Activated naive CD8-positive, alpha-beta T cell treated with anti-CD3 and anti-CD28 coated beads, Interleukin-2, amount 10 ng/mL, durations not matched to agents 7 days and 5 days (primary cell): Measurements from ENCODE around the gene AKR1B15. TPM values are rescaled to one million over a fixed set of nuclear protein-coding genes. Genes with fewer than 3 reads are reported as not detected.

Source experiments
- ATAC-seq: fragments of 150-1000 bp; cut with Tn5 transposase; one replicate; pipeline ENCODE4 v1.10.0; 2021; ENCODE audit warnings: low read depth, moderate library complexity
- POLR2A ChIA-PET: fragments of 350-600 bp; sonication (Branson Sonifier 250); formaldehyde crosslinking; loops from one replicate; lab custom pipeline; 2021; ENCODE audit warnings: antibody characterized with exemption; lab: Charles Lee
- DNase-seq: peaks from one replicate; pipeline ENCODE4 v3.0.0; 2021
- H3K27ac Mint-ChIP-seq: one replicate; pipeline ENCODE4 v1.8.0; 2022; ENCODE audit warnings: mild to moderate bottlenecking, mixed read lengths
- H3K27me3 Mint-ChIP-seq: one replicate; pipeline ENCODE4 v1.8.0; 2022; ENCODE audit warnings: mild to moderate bottlenecking, moderate library complexity, mixed read lengths
- H3K36me3 Mint-ChIP-seq: one replicate; pipeline ENCODE4 v1.8.0; 2021; ENCODE audit warnings: mild to moderate bottlenecking, mixed read lengths
- H3K4me1 Mint-ChIP-seq: one replicate; pipeline ENCODE4 v1.8.0; 2021; ENCODE audit warnings: mixed read lengths
- H3K4me3 Mint-ChIP-seq: one replicate; pipeline ENCODE4 v1.8.0; 2022; ENCODE audit warnings: mild to moderate bottlenecking, moderate library complexity, mixed read lengths
- H3K9me3 Mint-ChIP-seq: one replicate; pipeline ENCODE4 v1.8.0; 2021; ENCODE audit warnings: mixed read lengths
- total RNA-seq, 2 experiments: library from RNA; stranded (reverse); gene quantifications; one replicate each; pipeline ENCODE4 v1.2.3, GENCODE V29; 2021

Gene AKR1B15
- total RNA-seq, 2 experiments from 2014 or later: not detected

GRCh38 chr7:134622303-134622995 lies 73.5 kb downstream of the AKR1B15 start:
- Mint-ChIP-seq H3K27ac (no peak overlapping the region), H3K9me3 (no peaks in the 10 kb centered on the region), H3K4me3 (no peak overlapping the region), H3K27me3 (peaks cover 48% of the 10 kb centered on the region), H3K36me3 (no peaks in the 10 kb centered on the region), H3K4me1 (no peaks in the 10 kb centered on the region)
- POLR2A ChIA-PET: no interaction called here
- no peak for ATAC-seq
- no peak for DNase-seq

- Mint-ChIP-seq H3K27ac (no peak overlapping the region), H3K36me3 (no peaks in the 10 kb centered on the region), H3K4me1 (no peaks in the 10 kb centered on the region), H3K4me3 (no peak overlapping the region), H3K9me3 (no peaks in the 10 kb centered on the region), H3K27me3 (peaks cover 54% of the 10 kb centered on the region)
- POLR2A ChIA-PET: no interaction called here
- DNase-seq: no peak
- no peak for ATAC-seq
Measured at GRCh38 chr7:134623193-134623592, 74.3 kb downstream of the AKR1B15 start.

- Mint-ChIP-seq H3K27me3 (peaks cover 47% of the 10 kb centered on the region), H3K4me3 (no peak overlapping the region)
- POLR2A ChIA-PET: no interaction called here
Measured at GRCh38 chr7:134625550-134625949, 76.6 kb downstream of the AKR1B15 start.

GRCh38 chr7:134627109-134627774 lies 78.3 kb downstream of the AKR1B15 start:
- no peaks in the 10 kb centered on the region for H3K36me3 Mint-ChIP-seq
- no peaks in the 10 kb centered on the region for H3K9me3 Mint-ChIP-seq
- no peaks in the 10 kb centered on the region for H3K4me1 Mint-ChIP-seq
- POLR2A ChIA-PET: no interaction called here
- DNase-seq (no peak), ATAC-seq (no peak)
- H3K27me3 Mint-ChIP-seq: peaks cover 43% of the 10 kb centered on the region
- H3K4me3 Mint-ChIP-seq: no peak overlapping the region
- H3K27ac Mint-ChIP-seq: no peak overlapping the region

More at GRCh38 chr7:134625550-134625949, 76.6 kb downstream of the AKR1B15 start:
- Mint-ChIP-seq H3K9me3 (no peaks in the 10 kb centered on the region), H3K36me3 (no peaks in the 10 kb centered on the region), H3K4me1 (no peaks in the 10 kb centered on the region), H3K27ac (no peak overlapping the region)
- DNase-seq: no peak
- no peak for ATAC-seq

- POLR2A ChIA-PET: no interaction called here
- Mint-ChIP-seq H3K36me3 (no peaks in the 10 kb centered on the region), H3K9me3 (no peaks in the 10 kb centered on the region), H3K27me3 (peaks cover 37% of the 10 kb centered on the region), H3K4me3 (no peak overlapping the region), H3K27ac (no peak overlapping the region), H3K4me1 (no peaks in the 10 kb centered on the region)
- DNase-seq (no peak), ATAC-seq (no peak)
Measured at GRCh38 chr7:134627775-134628153, 78.9 kb downstream of the AKR1B15 start.

GRCh38 chr7:134629445-134629844 lies 80.5 kb downstream of the AKR1B15 start:
- POLR2A ChIA-PET: interaction anchor here (0.6 kb wide), 1 partner anchor 80 kb away, joined by 3 read pairs; no protein-coding TSS in a partner anchor
- Mint-ChIP-seq H3K36me3 (no peaks in the 10 kb centered on the region), H3K4me3 (no peak overlapping the region), H3K27me3 (peaks cover 30% of the 10 kb centered on the region), H3K9me3 (no peaks in the 10 kb centered on the region), H3K27ac (no peak overlapping the region), H3K4me1 (peaks cover 5% of the 10 kb centered on the region)
- DNase-seq: no peak
- no peak for ATAC-seq

Other genes with a start within 250 kb of the AKR1B15 start
- gene SLC35B4, start 232.2 kb upstream of the AKR1B15 start, total RNA-seq: 10 to 100 TPM; 13.3 to 13.8 TPM
- 10 to 100 TPM; 85.1 to 91.0 TPM for gene AKR1B1, start 90.0 kb upstream of the AKR1B15 start, total RNA-seq
- gene AKR1B10, start 21.5 kb upstream of the AKR1B15 start, total RNA-seq: not detected
- 10 to 100 TPM; 13.1 to 13.2 TPM for gene BPGM, start 97.7 kb downstream of the AKR1B15 start, total RNA-seq
- not detected for gene CALD1, start 230.5 kb downstream of the AKR1B15 start, total RNA-seq